ENCODE measurements around the gene PTPRR.

PTPRR gene

DNA sequence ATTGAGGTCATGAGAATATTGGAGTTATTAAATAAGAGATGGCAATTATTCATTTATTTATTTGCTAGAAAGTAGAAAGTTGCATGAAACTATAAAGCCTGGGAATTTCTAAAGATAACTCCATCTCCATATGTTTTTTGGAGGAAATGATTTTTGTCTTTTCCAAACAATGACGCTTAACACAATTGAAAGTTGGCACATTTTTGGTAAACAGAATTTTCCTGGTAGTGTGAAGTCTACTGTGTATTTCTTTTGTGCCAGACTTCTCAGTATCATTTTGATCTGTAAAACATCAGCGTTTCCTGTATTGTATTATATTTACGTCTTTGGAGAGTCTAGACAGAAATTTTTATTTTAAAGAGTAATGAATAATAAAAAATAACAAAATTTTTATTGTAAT is 249.6 kb downstream of the PTPRR start:
- Histone ChIP-seq H3K9me3 (ENCODE audit: control insufficient read depth, insufficient read depth, low read length) (no peaks in the 10 kb centered on the region), H3K9ac (ENCODE audit: low read depth, low read length) (no peak overlapping the region), H3K4me1 (ENCODE audit: insufficient read depth, low read length) (no peaks in the 10 kb centered on the region), H3K36me3 (ENCODE audit: insufficient read depth, low read length) (no peaks in the 10 kb centered on the region)

GRCh38 chr12:70667253-70667652 is 253.3 kb downstream of the PTPRR start:
- Histone ChIP-seq H3K4me1 (ENCODE audit: insufficient read depth, low read length) (peaks cover 23% of the 10 kb centered on the region), H3K9ac (ENCODE audit: low read depth, low read length) (no peak overlapping the region), H3K36me3 (ENCODE audit: insufficient read depth, low read length) (no peaks in the 10 kb centered on the region), H3K9me3 (ENCODE audit: control insufficient read depth, insufficient read depth, low read length) (no peaks in the 10 kb centered on the region)

DNA sequence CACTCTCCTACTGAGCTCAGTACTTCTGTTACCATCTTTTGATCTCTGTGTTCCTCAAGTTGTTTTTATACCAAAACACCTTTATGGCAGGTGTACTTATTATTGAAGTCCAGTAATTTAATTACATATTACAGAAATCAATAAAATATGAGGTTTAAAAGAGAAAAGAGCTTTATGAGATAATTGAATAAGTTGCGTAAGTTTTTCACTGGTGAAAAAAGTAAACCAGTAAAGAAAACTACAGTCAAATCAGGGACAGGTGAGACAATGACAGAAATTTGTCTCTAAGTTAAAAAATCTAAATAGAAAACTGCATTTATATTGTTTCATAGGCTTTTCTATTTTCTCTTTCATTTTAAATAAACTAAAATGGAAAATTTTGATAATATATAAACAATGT is 254.2 kb downstream of the PTPRR start:
- no peaks in the 10 kb centered on the region for H3K36me3 ChIP-seq (ENCODE audit: insufficient read depth, low read length)
- peaks cover 31% of the 10 kb centered on the region for H3K4me1 ChIP-seq (ENCODE audit: insufficient read depth, low read length)
- no peaks in the 10 kb centered on the region for H3K9me3 ChIP-seq (ENCODE audit: control insufficient read depth, insufficient read depth, low read length)
- no peak overlapping the region for H3K9ac ChIP-seq (ENCODE audit: low read depth, low read length)

DNA sequence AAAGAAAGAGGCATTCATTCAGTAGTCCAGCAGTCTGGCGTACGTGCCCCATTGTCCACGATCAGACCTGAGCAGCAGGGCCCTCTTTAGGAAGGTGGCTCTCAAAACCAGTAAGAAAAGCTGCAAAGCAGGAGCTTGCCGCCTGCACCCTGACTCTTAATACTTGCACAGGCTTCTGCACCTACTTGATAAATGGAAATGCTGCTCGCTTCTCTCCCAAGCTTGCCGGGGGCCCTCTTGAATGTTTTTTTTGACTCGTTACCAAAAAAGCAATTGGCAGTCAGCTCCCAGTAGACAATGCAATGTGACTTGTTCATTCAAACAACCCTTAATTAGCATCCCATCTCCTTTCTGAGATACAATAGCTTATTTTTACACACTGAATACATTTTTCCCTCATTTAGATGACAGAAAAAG is 256.1 kb downstream of the PTPRR start:
- H3K9ac ChIP-seq (ENCODE audit: low read depth, low read length): no peak overlapping the region

DNA sequence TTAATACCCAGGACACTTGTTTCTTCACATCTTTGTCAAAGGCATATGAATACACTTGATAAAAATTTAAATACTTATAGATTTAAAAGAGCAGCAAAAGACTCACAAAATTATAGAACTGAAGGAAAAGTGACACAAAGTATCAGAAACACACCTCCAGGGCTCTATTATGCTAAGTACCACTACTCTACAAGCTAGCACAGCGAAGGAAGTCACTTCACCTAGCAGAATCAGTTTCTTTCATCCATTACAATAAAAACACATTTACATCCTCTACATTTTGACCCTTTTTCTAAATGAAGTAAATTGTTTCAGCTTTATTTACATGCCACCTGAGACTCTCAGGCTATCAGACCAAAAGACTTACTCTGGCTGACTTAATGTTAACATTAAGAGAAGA is 256.7 kb downstream of the PTPRR start:
- Histone ChIP-seq H3K4me1 (ENCODE audit: insufficient read depth, low read length) (peaks cover 37% of the 10 kb centered on the region), H3K9ac (ENCODE audit: low read depth, low read length) (no peak overlapping the region)

More for the DNA sequence above, 256.1 kb downstream of the PTPRR start:
- Histone ChIP-seq H3K9me3 (ENCODE audit: control insufficient read depth, insufficient read depth, low read length) (no peaks in the 10 kb centered on the region), H3K4me1 (ENCODE audit: insufficient read depth, low read length) (peaks cover 37% of the 10 kb centered on the region), H3K36me3 (ENCODE audit: insufficient read depth, low read length) (no peaks in the 10 kb centered on the region)

DNA sequence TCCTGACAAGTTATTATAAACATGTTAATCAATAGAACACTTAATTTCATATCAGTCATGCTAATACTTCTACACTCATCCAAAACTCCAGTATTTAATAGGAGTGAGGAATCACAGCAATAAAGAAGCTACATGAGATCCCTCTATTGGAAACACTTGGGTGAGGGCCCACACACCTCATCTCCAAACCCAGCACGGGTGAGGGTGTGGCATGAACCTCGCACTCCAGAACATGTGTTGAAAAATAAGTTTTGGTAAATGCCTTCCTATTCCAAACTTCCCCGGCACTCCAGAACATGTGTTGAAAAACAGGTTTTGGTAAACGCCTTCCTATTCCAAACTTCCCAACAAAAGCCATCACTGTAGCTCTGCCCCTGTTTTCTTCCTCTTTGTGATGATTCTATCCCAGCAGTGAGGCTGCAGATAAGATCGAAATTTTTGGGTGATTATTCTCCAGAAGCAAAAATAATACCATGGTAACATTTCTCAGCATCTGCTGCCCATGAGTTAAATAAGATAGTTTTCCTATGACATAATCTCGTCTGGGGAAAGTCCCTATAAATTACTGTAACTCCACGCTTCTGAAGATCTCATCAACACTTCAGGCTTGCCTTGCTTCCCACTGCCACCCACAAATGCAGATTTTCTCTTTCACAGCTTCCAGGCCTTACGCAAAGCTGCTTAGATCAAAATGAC is 258.9 kb downstream of the PTPRR start:
- Histone ChIP-seq H3K4me1 (ENCODE audit: insufficient read depth, low read length) (peaks cover 40% of the 10 kb centered on the region), H3K9ac (ENCODE audit: low read depth, low read length) (no peak overlapping the region), H3K9me3 (ENCODE audit: control insufficient read depth, insufficient read depth, low read length) (no peaks in the 10 kb centered on the region), H3K36me3 (ENCODE audit: insufficient read depth, low read length) (no peaks in the 10 kb centered on the region)

More for the DNA sequence above, 256.7 kb downstream of the PTPRR start:
- H3K36me3 ChIP-seq (ENCODE audit: insufficient read depth, low read length): no peaks in the 10 kb centered on the region
- H3K9me3 ChIP-seq (ENCODE audit: control insufficient read depth, insufficient read depth, low read length): no peaks in the 10 kb centered on the region

DNA sequence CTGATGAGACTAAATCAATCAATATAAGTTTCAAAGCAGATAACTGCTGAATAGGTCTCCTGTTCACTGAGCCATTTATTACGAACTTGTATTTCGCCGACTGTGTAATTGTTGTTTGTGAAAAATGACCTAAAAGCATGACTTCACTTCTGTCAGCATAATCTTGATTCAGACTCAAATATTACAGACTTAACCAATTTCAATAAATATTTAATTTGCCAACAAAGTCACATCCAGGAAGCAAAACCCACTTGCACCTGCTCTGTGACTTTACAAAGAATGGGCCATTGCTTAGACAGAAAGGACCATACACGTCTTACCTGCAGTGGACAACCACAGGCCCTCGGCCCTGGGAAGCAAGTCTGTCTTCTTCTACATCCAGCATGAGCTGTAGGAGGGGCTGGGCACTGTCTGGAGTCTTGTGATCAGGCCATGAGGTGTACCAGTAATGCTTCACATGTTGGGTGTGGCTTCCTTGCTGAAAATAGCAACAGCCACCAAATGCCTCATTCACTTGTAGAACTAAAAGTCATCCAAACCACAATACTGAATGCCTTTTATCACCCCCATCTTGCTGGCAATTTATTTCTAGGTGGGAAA is 259.8 kb downstream of the PTPRR start:
- peaks cover 43% of the 10 kb centered on the region for H3K4me1 ChIP-seq (ENCODE audit: insufficient read depth, low read length)
- no peaks in the 10 kb centered on the region for H3K36me3 ChIP-seq (ENCODE audit: insufficient read depth, low read length)
- H3K9ac ChIP-seq (ENCODE audit: low read depth, low read length): no peak overlapping the region
- H3K9me3 ChIP-seq (ENCODE audit: control insufficient read depth, insufficient read depth, low read length): no peaks in the 10 kb centered on the region

- Histone ChIP-seq H3K9me3 (ENCODE audit: control insufficient read depth, insufficient read depth, low read length) (no peaks in the 10 kb centered on the region), H3K36me3 (ENCODE audit: insufficient read depth, low read length) (no peaks in the 10 kb centered on the region), H3K9ac (ENCODE audit: low read depth, low read length) (no peak overlapping the region), H3K4me1 (ENCODE audit: insufficient read depth, low read length) (peaks cover 43% of the 10 kb centered on the region)
These were observed 260.4 kb downstream of the PTPRR start for GRCh38 chr12:70660002-70660604.

GRCh38 chr12:70659077-70659606 is 261.4 kb downstream of the PTPRR start:
- peaks cover 33% of the 10 kb centered on the region; the same call in 1 of the 2 replicates for H3K4me1 ChIP-seq (ENCODE audit: insufficient read depth, low read length)
- no peaks in the 10 kb centered on the region for H3K36me3 ChIP-seq (ENCODE audit: insufficient read depth, low read length)
- H3K9me3 ChIP-seq (ENCODE audit: control insufficient read depth, insufficient read depth, low read length): no peaks in the 10 kb centered on the region
- H3K9ac ChIP-seq (ENCODE audit: low read depth, low read length): no peak overlapping the region

DNA sequence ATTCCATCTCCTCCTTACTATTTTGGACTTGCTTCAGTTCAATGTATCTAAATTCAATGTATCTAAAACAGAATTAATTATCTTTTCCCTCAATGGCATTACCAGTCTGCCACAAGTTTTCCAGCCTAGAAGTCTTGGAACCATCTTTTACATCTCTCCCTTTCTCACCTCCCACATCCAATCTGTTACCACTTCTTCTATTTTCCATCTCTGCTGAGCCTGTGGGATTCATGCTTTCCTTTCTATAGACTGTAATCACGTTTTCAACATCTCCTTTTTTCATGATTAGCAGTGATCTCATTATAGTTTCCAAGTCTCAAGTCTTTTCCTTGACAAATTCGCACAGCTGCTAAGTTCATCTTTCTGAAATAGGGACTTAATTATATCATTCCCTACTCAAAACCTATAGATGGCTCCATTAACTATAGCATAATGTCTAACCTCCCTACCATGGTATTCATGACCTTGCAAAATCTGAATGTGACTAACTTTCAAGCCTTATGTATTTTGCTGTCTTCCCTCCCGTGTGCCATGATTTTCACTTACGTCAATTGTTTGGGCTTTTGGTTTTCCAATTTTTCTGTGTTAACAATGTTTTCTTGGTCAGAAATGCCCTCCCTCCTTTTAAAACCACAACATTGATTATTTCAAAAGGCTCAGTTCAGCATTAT is 262.8 kb downstream of the PTPRR start:
- Histone ChIP-seq H3K36me3 (ENCODE audit: insufficient read depth, low read length) (no peaks in the 10 kb centered on the region), H3K9me3 (ENCODE audit: control insufficient read depth, insufficient read depth, low read length) (no peaks in the 10 kb centered on the region), H3K4me1 (ENCODE audit: insufficient read depth, low read length) (peaks cover 24% of the 10 kb centered on the region; the same call in 1 of the 2 replicates), H3K9ac (ENCODE audit: low read depth, low read length) (no peak overlapping the region)

DNA sequence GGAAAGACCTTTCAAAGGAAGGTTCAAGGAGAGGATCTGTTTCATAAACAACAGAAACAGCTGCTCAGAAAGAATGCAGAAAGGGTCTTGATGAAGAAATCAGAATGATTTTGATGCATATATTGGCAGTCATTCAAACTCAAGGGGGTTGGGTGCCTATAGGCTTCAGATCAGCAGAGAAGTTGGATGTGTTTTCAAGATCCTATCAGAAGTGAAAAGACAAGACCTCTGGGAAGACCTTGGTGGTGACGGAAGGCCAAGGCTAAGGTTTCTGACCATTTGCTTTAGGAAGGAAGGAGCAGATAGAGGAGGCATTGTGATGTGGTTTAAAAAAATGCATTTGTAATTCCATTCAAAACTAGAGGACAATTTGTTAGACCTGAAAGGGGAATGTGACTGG is 268.1 kb downstream of the PTPRR start:
- H3K9ac ChIP-seq (ENCODE audit: low read depth, low read length): no peak overlapping the region
- peaks cover 12% of the 10 kb centered on the region; the same call in 1 of the 2 replicates for H3K4me1 ChIP-seq (ENCODE audit: insufficient read depth, low read length)
- H3K36me3 ChIP-seq (ENCODE audit: insufficient read depth, low read length): no peaks in the 10 kb centered on the region
- H3K9me3 ChIP-seq (ENCODE audit: control insufficient read depth, insufficient read depth, low read length): no peaks in the 10 kb centered on the region

GRCh38 chr12:70648831-70649230 is 271.7 kb downstream of the PTPRR start:
- Histone ChIP-seq H3K9ac (ENCODE audit: low read depth, low read length) (no peak overlapping the region), H3K9me3 (ENCODE audit: control insufficient read depth, insufficient read depth, low read length) (no peaks in the 10 kb centered on the region), H3K36me3 (ENCODE audit: insufficient read depth, low read length) (no peaks in the 10 kb centered on the region), H3K4me1 (ENCODE audit: insufficient read depth, low read length) (peaks cover 38% of the 10 kb centered on the region)

DNA sequence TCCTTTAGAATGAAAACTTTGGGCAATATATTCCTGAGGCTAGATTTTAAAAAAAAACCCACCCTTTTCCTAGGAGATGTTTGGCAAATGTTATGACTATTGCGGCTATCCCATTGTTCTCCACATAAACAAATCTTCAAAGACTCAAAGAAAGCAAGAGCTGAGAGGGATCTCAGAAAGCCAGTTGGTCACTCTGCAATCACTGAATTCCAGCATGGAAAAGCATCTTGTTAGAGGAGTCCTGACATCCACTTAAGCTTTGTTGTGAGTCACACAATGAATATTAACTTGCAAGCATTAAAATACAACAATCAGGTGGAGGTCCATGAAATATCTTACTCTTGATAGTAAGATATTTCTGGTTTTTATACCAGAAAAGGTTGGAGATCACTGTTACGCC is 272.3 kb downstream of the PTPRR start:
- H3K36me3 ChIP-seq (ENCODE audit: insufficient read depth, low read length): no peaks in the 10 kb centered on the region
- no peak overlapping the region for H3K9ac ChIP-seq (ENCODE audit: low read depth, low read length)
- H3K4me1 ChIP-seq (ENCODE audit: insufficient read depth, low read length): peaks cover 39% of the 10 kb centered on the region
- H3K9me3 ChIP-seq (ENCODE audit: control insufficient read depth, insufficient read depth, low read length): no peaks in the 10 kb centered on the region

- Histone ChIP-seq H3K36me3 (ENCODE audit: insufficient read depth, low read length) (no peaks in the 10 kb centered on the region), H3K9ac (ENCODE audit: low read depth, low read length) (no peak overlapping the region), H3K4me1 (ENCODE audit: insufficient read depth, low read length) (peaks cover 39% of the 10 kb centered on the region), H3K9me3 (ENCODE audit: control insufficient read depth, insufficient read depth, low read length) (no peaks in the 10 kb centered on the region)
These were observed 273.7 kb downstream of the PTPRR start for GRCh38 chr12:70646850-70647249.
